ENCODE measurements around the gene MYOZ1. TPM values are rescaled to one million over a fixed set of nuclear protein-coding genes. Genes with fewer than 3 reads are reported as not detected.
"Not testable (repeated sequence)": the region's sequence is repeated elsewhere in the genome, so short reads cannot be mapped to it uniquely, and the experiment has no call there.

MYOZ1 gene
- total and polyA plus RNA-seq, 2 of the 4 experiments (the other 2 are of a cell fraction): 0.18 to 0.29 TPM

GRCh38 chr10:73641328-73642060, at the start of gene MYOZ1 (continued):
- TF ChIP-seq ELK1 (IDR thresholded peaks at IDR 0.05; ENCODE audit: borderline replicate concordance, low read depth, low read length) (no peak), POLR2A (IDR thresholded peaks at IDR 0.05; ENCODE audit: low read depth, low read length) (no peak), CHD1 (IDR thresholded peaks at IDR 0.05; ENCODE audit: low read depth, low read length) (no peak)

- H4K8ac ChIP-seq (ENCODE audit: low read depth in 2 of 2, low read length in 2 of 2); CTCF ChIA-PET; ATAC-seq (ENCODE audit: low read depth); H3K36me3 ChIP-seq (ENCODE audit: control insufficient read depth, insufficient read depth, low read length); H3K9ac ChIP-seq (ENCODE audit: low read depth, low read length); H3K27me3 ChIP-seq (ENCODE audit: control insufficient read depth, insufficient read depth, low read length); H3K79me1 ChIP-seq (ENCODE audit: low read depth in 1 of 2, low read length in 2 of 2); H3K4me3 ChIP-seq (ENCODE audit: insufficient read depth, low read depth, low read length); POLR2A ChIA-PET (ENCODE audit: unreplicated experiment); H3K56ac ChIP-seq (ENCODE audit: extremely low read depth, insufficient read depth, low read length); H3K18ac ChIP-seq (ENCODE audit: low read depth, low read length); H3K4ac ChIP-seq (ENCODE audit: low read depth, low read length); H3K4me1 ChIP-seq (ENCODE audit: control insufficient read depth, insufficient read depth, low read length); in situ Hi-C loops (cut with MboI; ENCODE audit: low sequenced_read_pairs); H3K14ac ChIP-seq (replicated peaks; ENCODE audit: low read depth, low read length); H3K4me2 ChIP-seq (ENCODE audit: low read depth, low read length); H2BK20ac ChIP-seq (ENCODE audit: low read depth, low read length); dilution Hi-C loops (cut with HindIII; ENCODE audit: low sequenced_read_pairs, unreplicated experiment); DNase-seq; H2AFZ ChIP-seq (replicated peaks; ENCODE audit: low read length, poor library complexity); H2BK120ac ChIP-seq (ENCODE audit: low read depth, low read length); H3K27ac ChIP-seq (ENCODE audit: insufficient read depth, low read length); H2BK15ac ChIP-seq (ENCODE audit: low read depth, low read length); H4K5ac ChIP-seq (ENCODE audit: low read depth, low read length); H4K91ac ChIP-seq (ENCODE audit: insufficient read depth, low read depth, low read length); H3K23ac ChIP-seq (ENCODE audit: low read depth, low read length); H3K9me1 ChIP-seq (ENCODE audit: insufficient read depth, low read length); H2AK9ac ChIP-seq (replicated peaks; ENCODE audit: low read depth, low read length, poor library complexity); intact Hi-C loops (cut with micrococcal nuclease); H3K9me3 ChIP-seq (ENCODE audit: control insufficient read depth, insufficient read depth, low read length); H2BK5ac ChIP-seq (ENCODE audit: low read depth, low read length, poor library complexity, severe bottlenecking); H2AK5ac ChIP-seq (ENCODE audit: low read depth, low read length); H4K20me1 ChIP-seq (ENCODE audit: insufficient read depth, low read length); BruUV-seq (replicated peaks): not testable (repeated sequence)
- no CpG with 5 or more reads among the region's 6 CpGs for WGBS, 2 experiments (ENCODE audit: extremely low coverage in 2 of 2, insufficient read length in 1 of 2)
These were observed 49.5 kb upstream of the MYOZ1 start for GRCh38 chr10:73690755-73691154.

- H3K36me3 ChIP-seq (ENCODE audit: control insufficient read depth, insufficient read depth, low read length); H2BK120ac ChIP-seq (ENCODE audit: low read depth, low read length); H3K27me3 ChIP-seq (ENCODE audit: control insufficient read depth, insufficient read depth, low read length); intact Hi-C loops (cut with micrococcal nuclease); H2BK20ac ChIP-seq (ENCODE audit: low read depth, low read length); H4K8ac ChIP-seq (ENCODE audit: low read depth in 2 of 2, low read length in 2 of 2); H2AFZ ChIP-seq (replicated peaks; ENCODE audit: low read length, poor library complexity); POLR2A ChIA-PET (ENCODE audit: unreplicated experiment); H3K4me3 ChIP-seq (ENCODE audit: insufficient read depth, low read depth, low read length); CTCF ChIA-PET; dilution Hi-C loops (cut with HindIII; ENCODE audit: low sequenced_read_pairs, unreplicated experiment); in situ Hi-C loops (cut with MboI; ENCODE audit: low sequenced_read_pairs); DNase-seq; H3K18ac ChIP-seq (ENCODE audit: low read depth, low read length); H3K9me3 ChIP-seq (ENCODE audit: control insufficient read depth, insufficient read depth, low read length); H3K9me1 ChIP-seq (ENCODE audit: insufficient read depth, low read length); H2BK5ac ChIP-seq (ENCODE audit: low read depth, low read length, poor library complexity, severe bottlenecking); H3K56ac ChIP-seq (ENCODE audit: extremely low read depth, insufficient read depth, low read length); H2BK15ac ChIP-seq (ENCODE audit: low read depth, low read length); H4K91ac ChIP-seq (ENCODE audit: insufficient read depth, low read depth, low read length); ATAC-seq (ENCODE audit: low read depth); H4K5ac ChIP-seq (ENCODE audit: low read depth, low read length); H3K4me1 ChIP-seq (ENCODE audit: control insufficient read depth, insufficient read depth, low read length); H4K20me1 ChIP-seq (ENCODE audit: insufficient read depth, low read length); H3K4me2 ChIP-seq (ENCODE audit: low read depth, low read length); H3K4ac ChIP-seq (ENCODE audit: low read depth, low read length); H2AK5ac ChIP-seq (ENCODE audit: low read depth, low read length); H3K23ac ChIP-seq (ENCODE audit: low read depth, low read length); H3K79me1 ChIP-seq (ENCODE audit: low read depth in 1 of 2, low read length in 2 of 2); H2AK9ac ChIP-seq (replicated peaks; ENCODE audit: low read depth, low read length, poor library complexity); BruUV-seq (replicated peaks); H3K14ac ChIP-seq (replicated peaks; ENCODE audit: low read depth, low read length); H3K9ac ChIP-seq (ENCODE audit: low read depth, low read length); H3K27ac ChIP-seq (ENCODE audit: insufficient read depth, low read length): not testable (repeated sequence)
- WGBS, 2 experiments (ENCODE audit: extremely low coverage in 2 of 2, insufficient read length in 1 of 2): 100% methylated on average over 4 of the region's 28 CpGs; no CpG with 5 or more reads in 1 of the 2 experiments
These were observed 48.3 kb upstream of the MYOZ1 start for GRCh38 chr10:73689596-73689995.

Data from IMR-90 (cell line).